ENCODE measurements around the gene CACNA1G.
A peak's percentile ranks its signal among the peaks of the same experiment; 100 is the strongest.

CACNA1G gene

DNA sequence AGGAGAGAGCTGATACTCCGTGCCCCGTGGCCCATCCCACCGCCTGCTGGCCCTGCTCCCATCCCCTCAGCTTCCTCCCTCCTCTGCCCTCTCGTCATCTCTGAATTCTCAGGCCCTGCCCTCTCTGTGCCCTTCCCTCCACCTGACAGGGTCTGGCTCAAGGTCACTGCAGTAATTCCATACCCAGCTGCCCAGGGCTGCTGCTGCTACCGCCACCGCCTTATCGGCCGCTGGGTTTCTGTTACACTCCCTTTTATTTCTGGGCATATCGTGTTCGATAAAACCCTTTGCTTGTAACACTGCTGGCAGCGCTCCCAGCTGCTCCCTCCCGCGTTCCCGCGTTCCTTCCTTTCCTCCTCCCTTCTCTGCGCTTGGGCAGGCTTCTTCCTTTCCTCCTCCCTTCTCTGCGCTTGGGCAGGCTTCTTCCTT, 26.8 kb upstream of the CACNA1G start:
- peak; percentile 49 for DNase-seq (ENCODE audit: low spot score)

- DNase-seq (ENCODE audit: low spot score): peak; percentile 85
Observed at GRCh38 chr17:50534222-50534978, 26.1 kb upstream of the CACNA1G start.

DNA sequence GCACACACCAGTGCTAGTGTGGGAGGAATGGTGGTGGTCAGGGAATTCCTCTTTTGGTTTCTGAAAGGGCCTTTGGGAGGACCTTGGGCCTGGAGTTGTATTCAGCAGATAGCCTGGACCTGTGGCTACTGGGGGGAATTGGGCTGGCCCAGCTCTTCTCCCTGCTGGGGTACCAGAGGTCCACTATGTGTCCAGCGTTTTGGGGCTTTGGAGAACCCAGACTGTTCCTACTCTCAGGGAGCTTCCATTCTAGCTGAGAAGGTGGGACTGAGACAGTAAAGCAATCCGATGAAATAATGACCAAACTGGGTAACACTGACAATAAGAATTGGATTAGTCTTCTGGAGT, 25.6 kb upstream of the CACNA1G start:
- no peak for DNase-seq (ENCODE audit: low spot score)

- no peak for DNase-seq (ENCODE audit: low spot score)
Observed at GRCh38 chr17:50535407-50535806, 25.1 kb upstream of the CACNA1G start.

DNA sequence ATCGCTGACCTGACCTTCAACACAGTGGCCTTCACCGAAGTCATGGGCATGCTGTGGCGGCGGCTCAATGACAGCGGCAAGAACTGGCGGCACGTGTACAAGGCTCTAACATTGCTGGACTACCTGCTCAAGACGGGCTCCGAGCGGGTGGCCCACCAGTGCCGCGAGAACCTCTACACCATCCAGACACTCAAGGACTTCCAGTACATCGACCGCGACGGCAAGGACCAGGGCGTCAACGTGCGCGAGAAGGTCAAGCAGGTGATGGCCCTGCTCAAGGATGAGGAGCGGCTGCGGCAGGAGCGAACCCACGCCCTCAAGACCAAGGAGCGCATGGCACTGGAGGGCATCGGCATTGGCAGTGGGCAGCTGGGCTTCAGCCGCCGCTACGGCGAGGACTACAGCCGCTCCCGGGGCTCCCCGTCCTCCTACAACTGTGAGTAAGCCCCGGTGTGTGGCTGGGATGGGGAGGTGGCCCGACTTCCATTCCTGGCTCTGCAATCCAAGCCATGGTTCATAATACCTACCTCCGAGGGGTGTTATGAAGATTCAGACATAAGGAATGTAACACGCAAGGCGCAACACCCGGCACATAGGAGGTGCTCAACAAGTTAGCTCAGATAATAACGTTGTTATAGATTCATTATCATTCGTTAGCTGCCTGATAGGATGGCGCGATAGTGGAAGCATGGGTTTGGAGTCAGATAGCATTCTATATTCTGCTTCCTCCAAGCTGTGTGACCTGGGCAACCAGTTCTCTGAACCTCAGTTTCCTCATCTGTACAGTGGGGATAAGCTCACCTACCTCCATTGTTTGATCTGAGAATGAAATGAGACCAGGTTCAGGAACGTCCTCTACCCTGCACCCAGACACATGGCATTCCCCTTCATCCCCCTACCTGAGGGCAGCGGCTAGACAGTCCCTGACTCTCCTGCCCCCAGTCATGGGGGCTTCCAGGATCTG, 23.6 kb upstream of the CACNA1G start:
- DNase-seq (ENCODE audit: low spot score): no peak

- DNase-seq (ENCODE audit: low spot score): no peak
Observed at GRCh38 chr17:50537721-50538548, 22.6 kb upstream of the CACNA1G start.

DNA sequence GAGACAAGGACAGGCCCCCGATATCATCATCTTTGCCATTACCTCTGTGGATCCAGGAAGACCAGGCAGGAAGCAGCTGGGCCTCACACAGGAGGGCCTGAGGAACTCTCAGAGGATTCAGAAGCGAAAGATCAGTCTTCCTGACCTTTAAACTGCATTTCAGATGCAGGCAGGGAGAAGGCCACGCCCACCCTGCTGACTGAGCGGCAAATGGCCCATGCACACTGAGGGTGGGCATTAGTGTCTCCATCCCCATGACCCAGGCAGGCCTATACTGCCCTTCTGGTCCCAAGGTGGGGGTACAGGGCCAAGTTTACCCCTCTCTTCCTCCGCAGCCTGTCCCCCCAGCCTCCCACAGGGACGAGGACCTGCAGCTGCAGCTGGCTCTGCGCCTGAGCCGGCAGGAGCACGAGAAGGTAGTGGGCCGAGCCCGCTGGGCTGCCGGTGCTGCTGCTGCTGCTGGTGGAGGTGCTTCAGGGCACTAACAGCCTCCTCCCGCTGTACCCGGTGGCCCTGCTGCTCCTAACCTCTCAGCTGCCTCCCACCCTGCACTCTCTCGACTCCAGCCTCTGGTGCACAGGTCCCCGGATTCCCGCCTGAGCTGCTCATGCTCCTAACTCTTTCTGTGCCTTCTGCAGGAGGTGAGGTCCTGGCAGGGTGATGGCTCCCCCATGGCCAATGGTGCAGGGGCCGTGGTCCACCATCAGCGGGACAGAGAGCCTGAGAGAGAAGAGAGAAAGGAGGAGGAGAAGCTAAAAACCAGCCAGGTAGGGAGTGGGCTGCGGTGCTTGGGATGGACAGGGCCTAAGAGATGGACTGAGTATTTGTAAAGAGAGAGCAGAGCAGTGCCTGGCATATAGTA, 21.7 kb upstream of the CACNA1G start:
- no peak for DNase-seq (ENCODE audit: low spot score)

DNA sequence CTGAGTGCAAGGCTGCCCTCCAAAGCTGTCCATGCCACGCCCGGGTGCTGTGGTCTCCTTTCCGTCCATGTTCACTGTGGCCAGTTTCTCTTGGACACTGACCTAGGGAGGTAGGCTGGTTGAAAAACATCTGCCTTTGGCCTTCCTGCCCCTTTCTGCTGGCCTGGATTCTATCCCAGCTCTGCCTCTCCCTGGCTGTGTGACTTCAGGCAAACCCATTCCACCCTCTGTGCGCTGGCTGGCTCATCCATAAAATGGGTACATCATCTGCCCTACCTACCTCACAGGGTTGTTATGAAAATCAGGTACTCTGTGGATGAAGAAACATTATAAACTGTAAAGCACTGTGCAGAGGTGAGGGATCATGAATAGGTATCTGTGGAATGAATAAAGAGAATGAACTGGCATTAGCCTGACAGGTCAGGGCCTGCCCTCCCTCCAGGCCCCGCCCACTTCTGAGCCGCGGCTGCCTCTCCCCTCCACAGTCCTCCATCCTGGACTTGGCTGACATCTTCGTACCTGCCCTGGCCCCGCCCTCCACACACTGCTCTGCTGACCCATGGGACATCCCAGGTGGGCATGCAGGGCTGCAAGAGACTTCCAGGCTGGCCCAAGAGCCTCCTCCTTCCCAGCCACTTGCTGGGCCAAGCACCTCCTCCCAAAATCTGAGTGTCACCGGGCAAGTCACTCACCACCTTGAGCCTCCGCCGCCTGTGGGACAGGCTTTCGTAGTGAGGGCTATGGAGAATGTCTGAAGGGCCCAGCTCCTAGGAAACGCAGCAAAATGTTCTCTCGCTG, 20.6 kb upstream of the CACNA1G start:
- peak; percentile 55 for DNase-seq (ENCODE audit: low spot score)

GRCh38 chr17:50540560-50541401, 19.7 kb upstream of the CACNA1G start:
- no peak for DNase-seq (ENCODE audit: low spot score)

DNA sequence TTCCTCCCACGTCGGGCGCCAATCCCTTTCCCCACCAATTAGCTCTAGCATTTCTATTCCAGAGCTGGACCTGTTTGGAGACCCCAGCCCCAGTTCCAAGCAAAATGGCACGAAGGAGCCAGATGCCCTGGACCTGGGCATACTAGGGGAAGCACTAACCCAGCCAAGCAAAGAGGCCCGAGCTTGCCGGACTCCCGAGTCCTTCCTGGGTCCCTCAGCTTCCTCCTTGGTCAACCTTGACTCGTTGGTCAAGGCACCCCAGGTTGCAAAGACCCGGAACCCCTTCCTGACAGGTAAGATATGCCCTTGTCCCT, 19.2 kb upstream of the CACNA1G start:
- DNase-seq (ENCODE audit: low spot score): no peak

GRCh38 chr17:50541716-50542688, 18.5 kb upstream of the CACNA1G start:
- peak; percentile 99 for DNase-seq (ENCODE audit: low spot score)

- no peak for DNase-seq (ENCODE audit: low spot score)
Observed at GRCh38 chr17:50542795-50543774, 17.4 kb upstream of the CACNA1G start.

GRCh38 chr17:50544516-50544915, 16.0 kb upstream of the CACNA1G start:
- no peak for DNase-seq (ENCODE audit: low spot score)

DNA sequence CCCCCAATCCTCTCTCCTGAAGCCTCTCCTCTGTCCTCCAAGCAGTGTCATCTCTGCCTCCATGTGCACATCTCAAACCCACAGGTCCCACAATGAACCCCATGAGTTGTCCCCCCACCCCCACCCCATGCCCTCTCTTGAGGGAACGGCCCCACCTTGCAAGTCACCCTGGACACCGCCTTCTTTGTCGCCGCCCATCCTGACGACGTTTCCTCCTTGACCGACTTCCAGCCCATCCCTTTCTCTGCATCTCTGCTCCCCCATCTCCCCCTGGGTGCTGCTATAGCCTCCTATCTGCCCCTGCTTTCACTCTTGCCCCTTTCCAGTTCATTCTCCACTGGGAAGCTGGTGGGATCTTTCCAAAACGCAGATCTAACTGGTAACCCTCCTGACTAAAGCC, 15.2 kb upstream of the CACNA1G start:
- DNase-seq (ENCODE audit: low spot score): no peak

DNA sequence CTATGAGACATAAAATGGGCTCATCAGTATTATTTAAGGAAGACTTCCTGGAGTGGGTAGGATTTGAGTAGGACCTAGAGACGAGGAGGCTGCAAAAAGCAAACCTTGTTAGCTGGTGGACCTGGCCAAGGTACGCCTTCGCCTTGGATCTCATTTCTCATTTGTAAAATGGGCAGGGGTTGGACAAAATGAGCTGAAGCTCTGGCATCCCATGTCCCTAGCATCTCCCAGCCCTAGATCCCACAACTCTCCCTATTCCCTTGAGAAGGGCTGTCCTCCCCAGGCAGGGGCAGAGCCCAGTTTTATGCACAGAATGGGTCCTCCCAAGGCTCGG, 13.8 kb upstream of the CACNA1G start:
- no peak for DNase-seq (ENCODE audit: low spot score)

GRCh38 chr17:50547035-50547735, 13.3 kb upstream of the CACNA1G start, which contains the start of gene SPATA20:
TSS of gene SPATA20 (plus strand) at chr17:50547174. CDS start at chr17:50547209, 35 bp downstream.
- peak; percentile 92 for DNase-seq (ENCODE audit: low spot score)

DNA sequence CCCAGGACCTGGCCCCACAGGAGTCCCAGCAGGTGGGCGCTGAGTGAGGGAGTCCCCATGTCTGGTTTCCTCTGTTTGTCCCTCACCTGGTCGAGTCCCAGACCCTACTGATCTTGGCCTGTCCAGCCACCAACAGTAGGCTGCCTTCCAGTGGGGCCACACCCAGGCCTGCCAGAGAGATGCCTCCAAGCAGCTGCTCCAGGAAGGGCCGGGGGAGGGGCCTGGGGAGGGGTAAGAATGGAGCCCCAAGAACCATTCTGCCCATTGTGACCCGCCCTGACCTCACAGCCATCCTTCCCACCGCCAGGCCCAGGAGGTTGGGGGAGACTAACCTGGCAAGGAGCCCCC, 12.8 kb upstream of the CACNA1G start:
- DNase-seq (ENCODE audit: low spot score): no peak

Measured in iPS-NIHi11 (cell line).